ENCODE measurements around the gene RHBDL1.

RHBDL1 gene

DNA sequence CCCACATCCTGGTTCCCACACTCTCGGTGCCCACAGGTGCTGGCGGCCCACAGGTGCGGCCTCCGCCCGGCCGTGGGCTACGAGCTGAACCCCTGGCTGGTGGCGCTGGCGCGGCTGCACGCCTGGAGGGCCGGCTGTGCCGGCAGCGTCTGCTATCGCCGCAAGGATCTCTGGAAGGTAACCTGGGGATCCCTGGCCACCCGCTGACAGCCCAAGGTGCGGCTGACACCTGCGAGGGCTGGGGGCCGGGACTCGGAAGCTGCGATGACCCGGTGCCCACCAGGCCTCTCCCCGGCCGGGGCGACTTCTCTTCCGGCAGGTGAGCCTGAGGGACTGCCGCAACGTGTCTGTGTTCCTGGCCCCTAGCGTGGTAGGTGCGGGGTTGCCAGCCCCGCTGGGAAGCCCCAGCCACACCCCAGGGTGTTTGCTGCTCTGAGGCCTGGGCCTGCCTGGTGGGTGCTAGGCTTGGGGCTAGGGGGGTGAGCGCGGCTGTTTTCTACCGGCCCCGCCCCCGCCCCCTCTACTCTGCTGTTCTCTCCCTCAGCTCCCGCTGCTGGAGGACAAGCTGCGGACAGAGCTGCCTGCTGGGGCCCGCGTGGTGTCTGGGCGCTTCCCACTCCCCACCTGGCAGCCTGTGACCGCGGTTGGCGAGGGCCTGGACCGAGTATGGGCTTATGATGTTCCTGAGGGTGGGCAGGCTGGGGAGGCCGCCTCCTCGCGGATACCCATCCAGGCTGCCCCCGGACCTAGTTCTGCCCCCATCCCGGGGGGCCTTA lies 46.5 kb downstream of the RHBDL1 start:
- DNase-seq (ENCODE audit: low spot score), result no peak
- TF ChIP-seq, protein P1, sequence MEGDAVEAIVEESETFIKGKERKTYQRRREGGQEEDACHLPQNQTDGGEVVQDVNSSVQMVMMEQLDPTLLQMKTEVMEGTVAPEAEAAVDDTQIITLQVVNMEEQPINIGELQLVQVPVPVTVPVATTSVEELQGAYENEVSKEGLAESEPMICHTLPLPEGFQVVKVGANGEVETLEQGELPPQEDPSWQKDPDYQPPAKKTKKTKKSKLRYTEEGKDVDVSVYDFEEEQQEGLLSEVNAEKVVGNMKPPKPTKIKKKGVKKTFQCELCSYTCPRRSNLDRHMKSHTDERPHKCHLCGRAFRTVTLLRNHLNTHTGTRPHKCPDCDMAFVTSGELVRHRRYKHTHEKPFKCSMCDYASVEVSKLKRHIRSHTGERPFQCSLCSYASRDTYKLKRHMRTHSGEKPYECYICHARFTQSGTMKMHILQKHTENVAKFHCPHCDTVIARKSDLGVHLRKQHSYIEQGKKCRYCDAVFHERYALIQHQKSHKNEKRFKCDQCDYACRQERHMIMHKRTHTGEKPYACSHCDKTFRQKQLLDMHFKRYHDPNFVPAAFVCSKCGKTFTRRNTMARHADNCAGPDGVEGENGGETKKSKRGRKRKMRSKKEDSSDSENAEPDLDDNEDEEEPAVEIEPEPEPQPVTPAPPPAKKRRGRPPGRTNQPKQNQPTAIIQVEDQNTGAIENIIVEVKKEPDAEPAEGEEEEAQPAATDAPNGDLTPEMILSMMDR (IDR thresholded peaks at IDR 0.05; ENCODE audit: extremely low read depth, missing control alignments), result no peak

DNA sequence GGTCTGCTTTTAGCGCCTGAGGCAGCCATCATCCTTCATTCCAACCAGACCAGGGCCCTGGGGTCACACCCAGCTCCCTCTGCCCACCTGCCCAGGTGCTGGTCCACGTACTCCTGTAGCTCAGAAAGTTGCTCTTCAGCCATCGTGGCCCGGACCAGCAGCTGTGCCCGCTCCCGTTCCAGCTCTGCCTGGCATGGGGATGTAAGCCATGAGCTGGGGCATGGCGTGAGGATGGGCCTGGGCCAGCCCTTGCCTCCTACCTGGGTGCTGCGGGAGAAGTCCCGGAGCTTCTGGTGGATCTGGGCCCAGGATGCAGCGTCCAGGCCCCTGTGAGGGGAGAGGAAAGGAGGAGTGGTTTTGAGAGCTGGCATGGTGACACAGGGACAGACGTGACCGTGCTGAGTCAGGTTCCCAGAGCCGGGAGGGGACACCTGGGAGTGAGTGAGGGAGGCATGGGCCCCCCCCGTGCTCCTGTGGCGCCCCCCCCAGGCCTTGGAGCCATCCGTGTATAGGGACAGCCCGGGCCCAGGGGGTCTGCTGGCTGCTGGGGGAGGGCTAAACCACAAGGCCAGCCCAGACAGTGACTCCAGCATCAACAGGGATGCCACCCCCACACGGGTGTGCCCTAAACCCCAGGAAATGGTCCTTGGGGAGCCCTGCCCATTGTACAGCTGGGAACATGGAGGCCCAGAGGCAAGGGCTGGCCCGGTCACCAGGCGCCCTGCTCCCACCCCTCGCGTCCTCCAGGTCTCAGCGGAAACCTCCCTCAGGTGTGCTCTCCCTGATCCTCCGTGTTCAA lies 47.6 kb downstream of the RHBDL1 start:
- DNase-seq (ENCODE audit: low spot score), result no peak
- TF ChIP-seq, protein P1 (IDR thresholded peaks at IDR 0.05; ENCODE audit: extremely low read depth, missing control alignments), result no peak

DNA sequence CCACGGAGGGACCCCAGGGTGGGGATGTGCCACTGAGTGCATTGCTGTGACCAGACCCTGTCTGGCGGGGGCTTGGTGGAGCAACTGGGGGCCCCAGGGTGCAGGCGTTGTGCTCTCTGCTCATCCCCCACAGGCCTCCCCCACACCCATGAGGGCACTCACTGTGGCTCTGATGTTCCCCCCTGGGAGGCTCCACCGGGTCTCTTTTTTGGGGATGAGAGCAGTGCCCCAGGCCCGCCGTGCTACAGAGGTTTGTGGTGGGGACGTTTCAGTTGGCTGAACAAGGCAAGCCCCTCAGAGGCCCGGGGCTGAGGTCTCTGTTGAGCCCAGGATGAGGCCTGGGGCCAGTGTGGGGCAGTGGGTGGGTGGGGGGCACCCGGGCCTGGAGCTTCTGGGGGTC lies 48.2 kb downstream of the RHBDL1 start:
- no peak for DNase-seq (ENCODE audit: low spot score)
- TF ChIP-seq, protein P1 (IDR thresholded peaks at IDR 0.05; ENCODE audit: extremely low read depth, missing control alignments), result no peak

DNA sequence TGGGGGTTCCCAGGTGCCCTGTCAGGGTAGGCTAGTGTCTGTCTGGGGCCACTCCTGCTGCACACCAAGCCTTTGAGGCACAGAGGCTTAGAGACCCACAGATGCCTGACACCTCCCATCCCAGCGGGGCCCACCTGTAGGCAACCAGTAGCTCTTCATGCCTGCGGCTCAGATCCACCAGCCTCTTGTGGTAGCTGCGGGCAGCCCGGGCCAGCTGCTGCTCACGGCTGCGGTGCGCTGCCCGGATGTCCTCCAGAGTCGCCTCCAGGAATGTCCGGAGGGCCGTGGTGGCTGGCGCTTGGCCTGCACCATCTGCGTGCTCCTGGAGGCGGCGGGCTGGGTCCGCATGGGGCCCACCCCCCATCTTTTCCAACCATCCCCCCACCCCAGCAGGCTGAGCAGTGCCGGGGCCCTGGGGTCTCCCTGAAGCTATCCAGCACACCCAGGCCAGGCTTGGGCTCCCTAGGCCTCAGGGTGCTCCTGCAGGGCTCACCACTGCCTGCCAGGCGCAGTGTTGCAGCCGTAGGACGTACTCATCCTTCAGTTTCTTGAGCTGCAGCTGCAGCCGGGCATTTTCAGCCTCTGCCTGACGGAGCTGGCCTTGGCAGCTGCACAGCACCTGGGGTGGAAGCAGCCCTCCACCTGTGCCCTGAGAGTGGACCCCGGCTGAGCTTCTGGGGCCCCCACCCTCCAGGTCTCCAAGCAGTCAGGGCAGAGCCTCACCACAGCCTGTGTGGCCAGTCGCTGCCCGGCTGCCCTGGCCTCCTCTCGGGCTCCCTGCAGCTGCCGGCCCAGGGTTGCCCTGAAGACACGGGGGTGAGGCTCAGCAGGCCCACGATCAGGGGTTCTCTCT lies 48.9 kb downstream of the RHBDL1 start:
- DNase-seq (ENCODE audit: low spot score), result no peak
- TF ChIP-seq, protein P1 (IDR thresholded peaks at IDR 0.05; ENCODE audit: extremely low read depth, missing control alignments), result no peak

DNA sequence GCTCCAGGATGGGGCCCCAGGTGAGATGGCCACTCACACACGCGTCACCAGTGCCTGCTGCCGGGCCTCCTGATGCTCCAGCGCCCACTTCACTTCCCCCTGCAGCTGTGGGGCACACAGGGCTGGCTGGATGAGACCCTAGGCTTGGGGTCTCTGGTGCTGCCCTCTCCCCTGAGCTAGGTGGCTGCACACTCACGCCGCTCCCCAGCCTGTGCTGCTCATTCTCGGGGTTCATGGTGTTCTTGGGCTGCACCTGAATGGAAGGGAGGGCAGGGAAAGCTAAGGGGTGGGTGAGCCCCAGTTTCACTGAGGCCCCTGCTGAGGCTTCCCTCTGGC lies 49.5 kb downstream of the RHBDL1 start:
- TF ChIP-seq, protein P1 (IDR thresholded peaks at IDR 0.05; ENCODE audit: extremely low read depth, missing control alignments), result no peak

DNA sequence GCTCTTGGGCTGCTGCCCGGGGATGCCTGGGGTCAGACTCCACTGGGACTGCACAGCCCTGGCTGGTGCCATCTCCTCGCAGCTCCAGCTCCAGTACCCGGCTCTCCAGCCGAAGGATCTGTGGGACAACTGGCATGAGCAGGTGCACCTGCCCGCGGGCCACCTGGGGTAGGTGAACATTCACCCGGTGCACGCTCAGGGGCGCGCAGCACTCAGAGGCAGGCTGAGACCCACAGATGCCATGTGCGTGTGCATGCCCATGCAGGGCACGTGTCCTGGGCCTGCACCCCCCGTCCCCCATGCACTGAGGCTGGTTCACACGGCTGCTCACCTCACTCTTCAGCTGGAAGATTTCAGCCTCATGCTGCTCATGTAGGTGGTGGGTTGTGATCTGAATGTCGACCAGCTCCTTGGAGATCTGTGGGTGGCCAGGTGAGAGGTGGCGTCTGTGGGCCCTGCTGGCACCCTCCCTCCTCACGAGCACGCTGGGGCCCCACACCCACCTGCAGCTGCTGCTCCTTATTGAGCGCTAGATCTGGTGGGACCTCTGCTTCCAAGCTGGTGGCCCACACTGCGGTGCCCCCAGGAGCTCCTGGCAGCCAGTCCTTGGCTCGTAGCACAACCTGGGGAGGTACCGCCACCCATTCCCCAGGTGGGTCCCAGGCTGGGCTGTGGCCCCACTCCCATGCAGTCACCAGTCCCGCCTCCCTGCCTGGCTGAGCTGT lies 50.2 kb downstream of the RHBDL1 start:
- TF ChIP-seq, protein P1 (IDR thresholded peaks at IDR 0.05; ENCODE audit: extremely low read depth, missing control alignments), result no peak
- DNase-seq (ENCODE audit: low spot score), result no peak

More for the DNA sequence above, 49.5 kb downstream of the RHBDL1 start:
- DNase-seq (ENCODE audit: low spot score), result no peak
